ENCODE data around the gene BTBD3. TPM values are rescaled to one million over a fixed set of nuclear protein-coding genes. Genes with fewer than 3 reads are reported as not detected.

Gene BTBD3
- total RNA-seq, 1 experiment from 2014 or later = 45.3 TPM

GRCh38 chr20:11912659-11913415 lies 4.9 kb upstream of the BTBD3 start:
- no peak for DNase-seq (ENCODE audit: low read depth)

- DNase-seq (ENCODE audit: low read depth) = no peak
Measured at GRCh38 chr20:11918391-11918845, 725 bp downstream of the BTBD3 start.

DNA sequence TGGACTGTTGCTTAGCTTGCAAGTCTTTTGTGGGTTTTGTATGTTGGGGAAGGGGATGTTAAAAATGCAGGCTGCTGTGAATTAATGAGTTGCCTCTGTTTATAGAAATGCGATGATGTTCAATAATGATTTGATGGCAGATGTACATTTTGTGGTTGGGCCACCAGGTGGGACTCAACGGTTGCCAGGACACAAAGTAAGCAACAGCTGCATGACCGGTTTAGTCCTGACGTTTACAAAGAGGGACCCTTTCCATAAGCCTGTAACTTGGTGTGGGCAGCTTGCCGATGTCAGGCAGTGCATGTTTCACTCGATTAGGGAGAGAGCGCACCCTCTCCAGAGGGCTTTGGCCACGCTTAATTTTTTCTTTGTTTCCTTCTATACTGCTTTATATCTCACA lies 1.3 kb downstream of the BTBD3 start:
- no peak for DNase-seq (ENCODE audit: low read depth)

- DNase-seq (ENCODE audit: low read depth) = no peak
Measured at GRCh38 chr20:11919581-11919980, 1.9 kb downstream of the BTBD3 start.

DNA sequence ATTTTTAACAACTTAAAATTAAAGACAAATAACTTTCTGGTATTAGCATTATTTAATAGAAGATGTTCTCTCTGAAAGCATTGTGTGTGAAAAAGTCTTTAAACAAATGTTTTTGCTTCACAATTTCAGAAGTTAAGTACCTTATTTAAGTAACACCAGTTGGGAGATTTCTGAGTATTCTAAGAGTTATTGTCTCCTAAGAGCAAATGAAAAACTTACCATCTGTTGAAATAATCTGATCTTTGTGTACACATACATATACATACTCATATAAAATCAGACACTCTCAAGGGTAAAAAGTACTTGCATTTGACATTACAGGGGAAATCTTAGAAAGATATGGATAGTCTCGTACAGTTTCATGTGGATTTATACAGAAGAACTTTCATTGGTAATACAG lies 2.4 kb downstream of the BTBD3 start:
- DNase-seq (ENCODE audit: low read depth) = no peak

DNA sequence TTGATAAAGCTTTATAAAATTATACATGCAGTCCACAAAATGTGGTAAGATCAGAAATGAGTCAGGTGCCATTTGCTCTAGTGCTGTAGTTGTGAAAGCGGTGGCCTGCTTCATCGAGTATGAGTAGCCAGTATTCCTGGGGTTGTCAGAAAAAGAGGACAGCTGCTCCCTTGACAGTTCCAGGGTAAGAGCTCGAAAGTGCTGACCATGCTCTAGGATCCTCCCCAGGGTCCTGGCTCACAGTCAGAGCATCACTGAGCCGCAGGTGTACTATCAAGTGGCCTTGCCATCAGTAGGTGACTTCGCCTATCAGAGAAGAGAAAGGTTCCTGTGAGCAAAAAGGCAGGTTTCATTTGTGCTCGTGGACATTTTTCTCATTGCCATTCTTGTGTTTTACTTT lies 3.6 kb downstream of the BTBD3 start:
- no peak for DNase-seq (ENCODE audit: low read depth)

- DNase-seq (ENCODE audit: low read depth) = no peak
Measured at GRCh38 chr20:11922561-11922960, 4.9 kb downstream of the BTBD3 start.

GRCh38 chr20:11924923-11925322 lies 7.2 kb downstream of the BTBD3 start:
- DNase-seq (ENCODE audit: low read depth) = no peak

DNA sequence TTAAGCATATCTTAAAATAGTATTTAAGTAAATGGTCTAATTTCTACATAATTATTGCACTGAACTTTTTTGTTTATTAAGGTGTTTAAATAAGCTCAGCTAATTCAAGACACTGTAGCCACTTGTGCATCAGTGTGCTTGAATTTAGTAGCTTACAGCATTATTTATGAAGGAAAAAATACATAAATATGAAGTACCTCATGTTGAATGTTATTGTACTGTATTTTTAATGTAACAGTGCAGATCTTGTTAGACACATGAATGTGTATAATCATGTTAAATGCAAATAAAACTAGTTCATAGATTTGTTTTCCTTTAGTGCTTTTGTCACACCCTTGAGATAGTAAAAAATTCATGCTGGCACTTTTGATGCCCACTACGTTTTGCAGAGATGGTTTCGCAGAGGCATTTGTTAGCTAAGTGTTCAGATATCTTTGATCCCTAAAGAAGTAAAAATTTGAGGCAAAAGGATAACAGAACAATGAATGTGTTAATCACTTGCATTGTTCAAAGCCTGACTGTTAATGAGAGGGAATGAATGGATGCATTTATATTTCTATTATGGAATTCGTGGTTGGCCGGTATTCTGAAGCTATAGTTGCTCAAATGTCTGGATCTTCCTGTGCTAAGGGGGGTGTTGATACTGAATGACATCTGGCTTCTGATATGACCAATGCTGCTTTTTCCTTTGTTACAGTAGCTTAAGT lies 8.8 kb downstream of the BTBD3 start:
- no peak for DNase-seq (ENCODE audit: low read depth)

- no peak for DNase-seq (ENCODE audit: low read depth)
Measured at GRCh38 chr20:11929947-11930346, 12.3 kb downstream of the BTBD3 start.

- peak; percentile 10 for DNase-seq (ENCODE audit: low read depth)
Measured at GRCh38 chr20:11935212-11936154, 17.8 kb downstream of the BTBD3 start.

- no peak for DNase-seq (ENCODE audit: low read depth)
Measured at GRCh38 chr20:11936157-11936556, 18.5 kb downstream of the BTBD3 start.

- no peak for DNase-seq (ENCODE audit: low read depth)
Measured at GRCh38 chr20:11937230-11937629, 19.5 kb downstream of the BTBD3 start.

DNA sequence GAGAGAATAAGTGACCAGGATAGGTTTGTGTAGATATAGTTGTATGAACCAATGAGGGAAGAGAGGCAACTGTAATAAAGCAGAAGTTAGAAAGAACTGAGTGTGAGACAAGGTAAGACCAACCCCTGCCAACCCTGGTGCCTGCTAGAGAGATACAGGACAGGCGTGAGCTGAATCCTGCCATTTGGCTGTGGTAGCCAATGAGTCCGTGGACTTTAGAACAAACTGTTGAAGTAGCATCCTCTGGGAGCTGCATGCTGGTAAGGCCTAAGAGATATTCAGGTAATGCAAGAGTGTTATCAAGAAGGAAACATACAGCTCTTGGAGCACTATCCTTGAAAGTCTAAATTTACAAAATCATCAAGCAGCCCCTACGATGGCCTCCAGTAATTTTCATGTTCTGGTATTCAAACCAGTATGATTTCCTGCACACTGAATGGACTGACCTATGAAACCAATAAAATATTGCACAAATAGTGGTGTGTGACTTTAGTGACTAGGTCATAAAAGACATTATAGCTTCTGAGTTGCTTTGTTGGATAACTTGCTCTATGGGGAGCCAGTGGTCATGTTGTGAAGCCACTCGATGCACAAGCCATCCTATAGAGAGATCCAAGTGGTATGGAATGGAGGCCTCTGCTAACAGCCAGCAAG lies 24.0 kb downstream of the BTBD3 start:
- no peak for DNase-seq (ENCODE audit: low read depth)

DNA sequence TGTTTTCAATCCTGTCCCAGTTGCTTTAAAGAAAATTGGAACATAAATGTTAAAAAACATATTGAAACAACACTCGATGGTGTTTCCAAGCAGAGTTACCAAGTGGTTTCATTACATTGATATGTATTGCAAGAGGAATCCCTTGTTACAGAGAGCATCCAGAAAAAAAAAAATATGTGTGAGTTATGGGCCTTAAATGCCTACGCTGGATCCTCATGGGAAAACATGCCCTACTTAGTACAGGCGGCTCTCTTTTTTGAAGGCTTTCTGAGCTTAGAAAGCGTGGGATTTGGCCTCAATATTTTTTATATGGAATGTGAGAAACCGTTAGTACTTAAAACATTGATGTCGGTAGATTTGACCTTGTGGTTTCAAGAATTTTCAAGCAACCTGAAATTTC lies 26.1 kb downstream of the BTBD3 start:
- no peak for DNase-seq (ENCODE audit: low read depth)

DNA sequence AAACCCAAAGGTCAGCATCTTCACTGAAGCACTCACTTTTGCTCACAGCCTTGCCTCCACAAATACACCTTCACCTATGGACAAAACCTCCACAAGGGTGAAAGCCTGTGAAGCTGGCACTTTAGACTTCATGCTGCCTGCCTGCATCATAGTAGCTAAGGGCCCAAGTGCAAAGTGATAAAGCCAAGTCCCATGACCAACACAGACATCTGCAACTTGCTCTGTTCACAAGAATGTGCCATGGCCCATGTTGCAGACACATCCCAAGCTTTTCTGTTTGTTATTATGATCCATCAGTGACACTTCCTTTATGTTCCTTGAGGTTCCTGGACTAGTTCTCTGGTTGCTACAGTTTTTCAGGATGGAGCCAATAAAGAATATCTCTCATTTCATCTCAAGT lies 31.1 kb downstream of the BTBD3 start:
- DNase-seq (ENCODE audit: low read depth) = no peak

GRCh38 chr20:11949711-11950110 lies 32.0 kb downstream of the BTBD3 start:
- no peak for DNase-seq (ENCODE audit: low read depth)

- DNase-seq (ENCODE audit: low read depth) = no peak
Measured at GRCh38 chr20:11951696-11952095, 34.0 kb downstream of the BTBD3 start.

DNA sequence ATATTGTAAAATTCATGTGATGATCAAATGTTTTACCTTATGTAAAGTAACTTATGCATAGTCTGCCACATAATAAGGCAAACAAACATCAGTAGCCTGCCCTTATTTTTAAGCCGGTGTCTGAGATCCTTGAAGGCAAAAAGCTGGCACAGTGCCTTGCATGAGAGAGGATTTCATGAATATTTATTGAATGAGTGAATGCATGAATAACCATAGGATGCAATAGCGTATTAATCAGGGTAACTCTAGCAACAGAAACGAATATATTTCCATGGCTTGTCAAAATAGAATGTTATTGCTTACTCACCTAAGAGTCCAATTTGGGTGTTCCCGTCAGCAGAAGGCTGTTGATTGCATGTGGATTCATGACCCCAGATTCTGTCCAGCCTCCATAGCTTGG lies 34.9 kb downstream of the BTBD3 start:
- no peak for DNase-seq (ENCODE audit: low read depth)

GRCh38 chr20:11957911-11958310 lies 40.2 kb downstream of the BTBD3 start:
- DNase-seq (ENCODE audit: low read depth) = no peak

- no peak for DNase-seq (ENCODE audit: low read depth)
Measured at GRCh38 chr20:11958855-11959254, 41.2 kb downstream of the BTBD3 start.

- no peak for DNase-seq (ENCODE audit: low read depth)
Measured at GRCh38 chr20:11965602-11966001, 47.9 kb downstream of the BTBD3 start.
